ENCODE measurements around the gene AK8. TPM values are rescaled to one million over a fixed set of nuclear protein-coding genes. Genes with fewer than 3 reads are reported as not detected.
"Not testable (repeated sequence)": the region's sequence is repeated elsewhere in the genome, so short reads cannot be mapped to it uniquely, and the experiment has no call there.

Gene AK8
- total RNA-seq, 4 donors from 2014 or later: 1.4 to 3.7 (median 1.8) TPM

GRCh38 chr9:132725306-132725705, 152.8 kb downstream of the AK8 start:
- TF ChIP-seq POLR2AphosphoS5 (IDR thresholded peaks at IDR 0.05) (no peak), CTCF (IDR thresholded peaks at IDR 0.05) (no peak), POLR2A (IDR thresholded peaks at IDR 0.05) (no peak), EP300 (IDR thresholded peaks at IDR 0.05) (no peak)
- WGBS: 97% methylated on average over 13 of the region's 13 CpGs
- Histone ChIP-seq H3K27ac (no peak overlapping the region), H3K4me3 (no peak overlapping the region), H3K27me3 (no peaks in the 10 kb centered on the region), H3K4me1 (peaks cover 15% of the 10 kb centered on the region), H3K9me3 (no peaks in the 10 kb centered on the region), H3K36me3 (no peaks in the 10 kb centered on the region)
- no peak for DNase-seq (ENCODE audit: low spot score in 2 of 2)

GRCh38 chr9:132723809-132724208, 154.3 kb downstream of the AK8 start:
- H3K4me3 ChIP-seq: no peak overlapping the region
- H3K27ac ChIP-seq: no peak overlapping the region
- no CpG with 5 or more reads among the region's 4 CpGs for WGBS
- H3K36me3 ChIP-seq: no peaks in the 10 kb centered on the region
- no peak for DNase-seq (ENCODE audit: low spot score in 2 of 2)
- H3K4me1 ChIP-seq: peaks cover 5% of the 10 kb centered on the region
- no peak for TF ChIP-seq EP300 (IDR thresholded peaks at IDR 0.05)
- TF ChIP-seq POLR2A (IDR thresholded peaks at IDR 0.05): no peak
- TF ChIP-seq CTCF (IDR thresholded peaks at IDR 0.05): no peak
- TF ChIP-seq POLR2AphosphoS5 (IDR thresholded peaks at IDR 0.05): no peak
- H3K27me3 ChIP-seq: peaks cover 1% of the 10 kb centered on the region
- no peaks in the 10 kb centered on the region for H3K9me3 ChIP-seq

- no peak overlapping the region for H3K27ac ChIP-seq
- no peak for TF ChIP-seq POLR2A (IDR thresholded peaks at IDR 0.05)
- no peak for TF ChIP-seq EP300 (IDR thresholded peaks at IDR 0.05)
- no peak for TF ChIP-seq POLR2AphosphoS5 (IDR thresholded peaks at IDR 0.05)
- no peak for TF ChIP-seq CTCF (IDR thresholded peaks at IDR 0.05)
- H3K4me3 ChIP-seq: no peak overlapping the region
- no peaks in the 10 kb centered on the region for H3K36me3 ChIP-seq
- peaks cover 6% of the 10 kb centered on the region for H3K27me3 ChIP-seq
- DNase-seq (ENCODE audit: low spot score in 2 of 2): no peak
- no peaks in the 10 kb centered on the region for H3K9me3 ChIP-seq
- H3K4me1 ChIP-seq: no peaks in the 10 kb centered on the region
- 100% methylated on average over 2 of the region's 16 CpGs for WGBS
These were observed 155.5 kb downstream of the AK8 start for GRCh38 chr9:132722564-132723065.

GRCh38 chr9:132721661-132722060, 156.4 kb downstream of the AK8 start:
- Histone ChIP-seq H3K36me3 (no peaks in the 10 kb centered on the region), H3K27ac (no peak overlapping the region), H3K27me3 (peaks cover 11% of the 10 kb centered on the region), H3K4me3 (no peak overlapping the region), H3K4me1 (no peaks in the 10 kb centered on the region), H3K9me3 (no peaks in the 10 kb centered on the region)
- 67% methylated on average over 12 of the region's 12 CpGs for WGBS
- no peak for TF ChIP-seq CTCF (IDR thresholded peaks at IDR 0.05)
- no peak for TF ChIP-seq EP300 (IDR thresholded peaks at IDR 0.05)
- no peak for TF ChIP-seq POLR2AphosphoS5 (IDR thresholded peaks at IDR 0.05)
- TF ChIP-seq POLR2A (IDR thresholded peaks at IDR 0.05): no peak
- DNase-seq (ENCODE audit: low spot score in 2 of 2): no peak

- H3K27ac ChIP-seq, H3K9me3 ChIP-seq, H3K4me3 ChIP-seq, H3K4me1 ChIP-seq, H3K36me3 ChIP-seq: not testable (repeated sequence)
- H3K27me3 ChIP-seq: peaks cover 11% of the 10 kb centered on the region
- DNase-seq (ENCODE audit: low spot score in 2 of 2): peak in 1 of 2 donors; percentile 4
- WGBS: 60% methylated on average over 8 of the region's 8 CpGs
These were observed 159.6 kb downstream of the AK8 start for GRCh38 chr9:132718381-132718928.
